ENCODE measurements around the gene FAM193B.

GRCh38 chr5:177510567-177511053 is 43.8 kb downstream of the FAM193B start:
- no peak for TF ChIP-seq CTCF (IDR thresholded peaks at IDR 0.05; ENCODE audit: insufficient read depth, low read length)
- peak; percentile 92 for TF ChIP-seq POLR2AphosphoS5 (IDR thresholded peaks at IDR 0.05; ENCODE audit: low read depth)
- TF ChIP-seq REST (IDR thresholded peaks at IDR 0.05; ENCODE audit: insufficient replicate concordance, low read depth) = peak; percentile 38
- TF ChIP-seq SPI1 (IDR thresholded peaks at IDR 0.05; ENCODE audit: borderline replicate concordance, low read depth) = peak; percentile 78; the same call in 1 of the 2 replicates

All from HL-60 (cell line).